Measurements from ENCODE around the gene C6orf132.

Gene C6orf132

GRCh38 chr6:42135161-42135560, 7.3 kb downstream of the C6orf132 start:
- Histone ChIP-seq H3F3A (ENCODE audit: insufficient read depth, low read length) (no peaks in the 10 kb centered on the region), H2AFZ (ENCODE audit: low read length) (no peak overlapping the region), H4K20me1 (ENCODE audit: insufficient read depth, low read length) (no peaks in the 10 kb centered on the region), H3K9me2 (replicated peaks; ENCODE audit: insufficient read depth, low read length) (no peaks in the 10 kb centered on the region), H3K9ac (ENCODE audit: low read length) (no peak overlapping the region), H3K27ac (ENCODE audit: low read length) (no peak overlapping the region), H3K4me2 (ENCODE audit: low read depth, low read length) (no peak overlapping the region), H3K79me2 (ENCODE audit: low read length) (no peaks in the 10 kb centered on the region), H3K4me1 (ENCODE audit: low read length) (no peaks in the 10 kb centered on the region), H3K36me3 (replicated peaks; ENCODE audit: insufficient read depth, low read length) (no peaks in the 10 kb centered on the region), H3K4me3 (ENCODE audit: low read length) (no peak overlapping the region), H3K27me3 (replicated peaks; ENCODE audit: insufficient read depth, low read length) (no peaks in the 10 kb centered on the region), H3K9me3 (replicated peaks; ENCODE audit: insufficient read depth, low read length) (no peaks in the 10 kb centered on the region)
- DNase-seq = no peak
- TF ChIP-seq EZH2 (optimal IDR thresholded peaks at IDR 0.05; ENCODE audit: low read depth, low read length) (no peak), CTCF (IDR thresholded peaks at IDR 0.05; ENCODE audit: low read length) (no peak), EZH2phosphoT487 (IDR thresholded peaks at IDR 0.05; ENCODE audit: low read length) (no peak)

GRCh38 chr6:42133926-42134325, 8.5 kb downstream of the C6orf132 start:
- H3K36me3 ChIP-seq (replicated peaks; ENCODE audit: insufficient read depth, low read length) = no peaks in the 10 kb centered on the region
- H2AFZ ChIP-seq (ENCODE audit: low read length) = no peak overlapping the region
- no peaks in the 10 kb centered on the region for H3K9me2 ChIP-seq (replicated peaks; ENCODE audit: insufficient read depth, low read length)
- H4K20me1 ChIP-seq (ENCODE audit: insufficient read depth, low read length) = no peaks in the 10 kb centered on the region
- TF ChIP-seq EZH2 (optimal IDR thresholded peaks at IDR 0.05; ENCODE audit: low read depth, low read length) (no peak), EZH2phosphoT487 (IDR thresholded peaks at IDR 0.05; ENCODE audit: low read length) (no peak), CTCF (IDR thresholded peaks at IDR 0.05; ENCODE audit: low read length) (no peak)
- H3K4me1 ChIP-seq (ENCODE audit: low read length) = no peaks in the 10 kb centered on the region
- H3K9ac ChIP-seq (ENCODE audit: low read length) = no peak overlapping the region
- H3K27ac ChIP-seq (ENCODE audit: low read length) = no peak overlapping the region
- no peaks in the 10 kb centered on the region for H3K27me3 ChIP-seq (replicated peaks; ENCODE audit: insufficient read depth, low read length)
- DNase-seq = no peak
- H3K4me3 ChIP-seq (ENCODE audit: low read length) = no peak overlapping the region
- H3K79me2 ChIP-seq (ENCODE audit: low read length) = no peaks in the 10 kb centered on the region
- H3K4me2 ChIP-seq (ENCODE audit: low read depth, low read length) = no peak overlapping the region
- H3K9me3 ChIP-seq (replicated peaks; ENCODE audit: insufficient read depth, low read length) = no peaks in the 10 kb centered on the region
- no peaks in the 10 kb centered on the region for H3F3A ChIP-seq (ENCODE audit: insufficient read depth, low read length)

GRCh38 chr6:42131531-42131930, 10.9 kb downstream of the C6orf132 start:
- H3K27ac ChIP-seq (ENCODE audit: low read length) = no peak overlapping the region
- no peaks in the 10 kb centered on the region for H4K20me1 ChIP-seq (ENCODE audit: insufficient read depth, low read length)
- H3K4me1 ChIP-seq (ENCODE audit: low read length) = no peaks in the 10 kb centered on the region
- no peak overlapping the region for H3K4me3 ChIP-seq (ENCODE audit: low read length)
- no peak for TF ChIP-seq EZH2phosphoT487 (IDR thresholded peaks at IDR 0.05; ENCODE audit: low read length)
- TF ChIP-seq EZH2 (optimal IDR thresholded peaks at IDR 0.05; ENCODE audit: low read depth, low read length) = no peak
- TF ChIP-seq CTCF (IDR thresholded peaks at IDR 0.05; ENCODE audit: low read length) = no peak
- H2AFZ ChIP-seq (ENCODE audit: low read length) = no peak overlapping the region
- H3K79me2 ChIP-seq (ENCODE audit: low read length) = no peaks in the 10 kb centered on the region
- no peaks in the 10 kb centered on the region for H3K36me3 ChIP-seq (replicated peaks; ENCODE audit: insufficient read depth, low read length)
- no peaks in the 10 kb centered on the region for H3K27me3 ChIP-seq (replicated peaks; ENCODE audit: insufficient read depth, low read length)
- H3K4me2 ChIP-seq (ENCODE audit: low read depth, low read length) = no peak overlapping the region
- no peaks in the 10 kb centered on the region for H3K9me3 ChIP-seq (replicated peaks; ENCODE audit: insufficient read depth, low read length)
- no peaks in the 10 kb centered on the region for H3F3A ChIP-seq (ENCODE audit: insufficient read depth, low read length)
- H3K9me2 ChIP-seq (replicated peaks; ENCODE audit: insufficient read depth, low read length) = no peaks in the 10 kb centered on the region
- no peak for DNase-seq
- H3K9ac ChIP-seq (ENCODE audit: low read length) = no peak overlapping the region

Data from MM.1S (cell line).